T-helper 22 cell (primary cell): ENCODE measurements around the gene RNF11.

Experiments used
- DNase-seq: peaks from one replicate; pipeline ENCODE4 v3.0.0-alpha.2; 2020; ENCODE audit warnings: low read depth

Gene RNF11

GRCh38 chr1:51314974-51315373 lies 78.9 kb downstream of the RNF11 start:
- DNase-seq, result no peak

GRCh38 chr1:51316113-51316845 lies 80.2 kb downstream of the RNF11 start:
- DNase-seq, result no peak

- no peak for DNase-seq
Measured at GRCh38 chr1:51316846-51317120, 80.7 kb downstream of the RNF11 start.

GRCh38 chr1:51317798-51318197 lies 81.7 kb downstream of the RNF11 start:
- no peak for DNase-seq

- no peak for DNase-seq
Measured at GRCh38 chr1:51320967-51321923, 85.2 kb downstream of the RNF11 start.

GRCh38 chr1:51321924-51322280 lies 85.8 kb downstream of the RNF11 start:
- no peak for DNase-seq

- DNase-seq, result no peak
Measured at GRCh38 chr1:51322417-51323101, 86.5 kb downstream of the RNF11 start.
